ENCODE measurements around the gene KIF3A.

GRCh38 chr5:132778129-132778528, 40.8 kb upstream of the KIF3A start:
- TF ChIP-seq CTCF (IDR thresholded peaks at IDR 0.05) (no peak), EP300 (IDR thresholded peaks at IDR 0.05) (no peak), POLR2A (IDR thresholded peaks at IDR 0.05) (no peak)
